SK-N-SH (cell line): ENCODE data around the gene CNIH2. TPM values are rescaled to one million over a fixed set of nuclear protein-coding genes. Genes with fewer than 3 reads are reported as not detected.

Experiments
- CTCF ChIA-PET: fragments of 300-600, 350-600 bp; formaldehyde crosslinking; extraction: SDS; loops from one replicate; lab custom pipeline; 2021; lab: Yijun Ruan, JAX
- POLR2A ChIA-PET: fragments of 350-600 bp; sonication (Branson Sonifier 250); formaldehyde crosslinking; extraction: SDS; loops from one replicate; lab custom pipeline; 2020; ENCODE audit warnings: antibody characterized with exemption, inconsistent platforms; lab: Yijun Ruan, JAX
- DNase-seq: peaks from one replicate; pipeline ENCODE4 v3.0.0; 2012
- H2AFZ ChIP-seq: fragments of 200-600 bp; sonication (generic); 2 replicates; pipeline ENCODE4 v1.8.1; 2016; ENCODE audit warnings: antibody characterized with exemption, mild to moderate bottlenecking, low read depth
- H3F3A ChIP-seq: fragments of 200-600 bp; sonication (generic); replicated peaks from 2 replicates; pipeline ENCODE3; 2016; ENCODE audit warnings: antibody characterized with exemption, mild to moderate bottlenecking; ENCODE audit not compliant: insufficient read depth
- H3K27ac ChIP-seq, 2 experiments: fragments of 200-500 bp in 1 of 2; fragments of 200-600 bp in 1 of 2; sonication (Bioruptor generic) in 1 of 2; sonication (generic), shearing (Covaris generic) in 1 of 2; 2 replicates each; pipeline versions ENCODE4 v1.5.1 to v1.6.1; 2014 to 2016; ENCODE audit warnings: low read depth in 2 of 2, inconsistent platforms in 1 of 2, low read length in 1 of 2, mild to moderate bottlenecking in 1 of 2, mixed read lengths in 1 of 2
- H3K27me3 ChIP-seq: fragments of 200-600 bp; sonication (generic), shearing (Covaris generic); 2 replicates; pipeline ENCODE4 v1.6.1; 2016; ENCODE audit warnings: mixed run types; ENCODE audit not compliant: insufficient read depth
- H3K36me3 ChIP-seq, 2 experiments: fragments of 200-500 bp in 1 of 2; fragments of 200-600 bp in 1 of 2; sonication (Bioruptor generic) in 1 of 2; sonication (generic) in 1 of 2; replicated peaks in 1 of 2; 2 replicates each; pipeline versions ENCODE3 to v1.5.1; 2014 to 2016; ENCODE audit warnings: low read length in 1 of 2, mild to moderate bottlenecking in 1 of 2; ENCODE audit not compliant: insufficient read depth in 2 of 2, control insufficient read depth in 1 of 2
- H3K4me1 ChIP-seq, 2 experiments: fragments of 200-500 bp in 1 of 2; fragments of 200-600 bp in 1 of 2; sonication (Bioruptor generic) in 1 of 2; sonication (generic), shearing (Covaris generic) in 1 of 2; 2 replicates each; pipeline versions ENCODE4 v1.5.1 to v1.6.1; 2014 to 2016; ENCODE audit warnings: low read depth in 1 of 2, low read length in 1 of 2, mixed run types in 1 of 2; ENCODE audit not compliant: insufficient read depth in 2 of 2, control insufficient read depth in 1 of 2
- H3K4me2 ChIP-seq: fragments of 200-600 bp; sonication (generic), shearing (Covaris generic); 2 replicates; pipeline ENCODE4 v1.6.1; 2017; ENCODE audit warnings: mixed run types
- H3K4me3 ChIP-seq, 2 experiments: fragments of 200-500 bp in 1 of 2; fragments of 200-600 bp in 1 of 2; sonication (Bioruptor generic) in 1 of 2; sonication (generic), shearing (Covaris generic) in 1 of 2; 2 replicates each; pipeline versions ENCODE4 v1.5.1 to v1.8.1; 2014 to 2016; ENCODE audit warnings: low read depth in 2 of 2, inconsistent platforms in 1 of 2, low read length in 1 of 2, mild to moderate bottlenecking in 1 of 2, mixed read lengths in 1 of 2, moderate library complexity in 1 of 2
- H3K79me2 ChIP-seq: fragments of 200-600 bp; sonication (generic); 2 replicates; pipeline ENCODE4 v1.8.1; 2017; ENCODE audit warnings: mild to moderate bottlenecking; ENCODE audit not compliant: insufficient read depth
- H3K9ac ChIP-seq: fragments of 200-600 bp; sonication (generic); 2 replicates; pipeline ENCODE4 v1.6.1; 2017; ENCODE audit warnings: mixed run types
- H3K9me2 ChIP-seq: fragments of 200-600 bp; sonication (generic); 2 replicates; pipeline ENCODE4 v1.6.1; 2017; ENCODE audit warnings: mixed run types
- H3K9me3 ChIP-seq: fragments of 200-600 bp; sonication (generic); 2 replicates; pipeline ENCODE4 v1.6.1; 2017; ENCODE audit warnings: mixed run types, mild to moderate bottlenecking, moderate library complexity
- H4K20me1 ChIP-seq: fragments of 200-600 bp; sonication (generic); 2 replicates; pipeline ENCODE4 v1.6.1; 2017; ENCODE audit warnings: mild to moderate bottlenecking, mixed run types; ENCODE audit not compliant: insufficient read depth
- CHD2 ChIP-seq: fragments of 150-350 bp; IDR thresholded peaks from 2 replicates; pipeline ENCODE4 v1.6.1; 2018; ENCODE audit warnings: low read length; ENCODE audit not compliant: partially characterized antibody
- ELF1 ChIP-seq: IDR thresholded peaks from 2 replicates; pipeline ENCODE4 v1.4.0; 2012
- EP300 ChIP-seq, 2 experiments: IDR thresholded peaks; 2 replicates each; pipeline versions ENCODE4 v1.4.0 to v1.6.1; 2012; ENCODE audit warnings: borderline replicate concordance in 1 of 2, low read depth in 1 of 2, low read length in 1 of 2
- EZH2phosphoT487 ChIP-seq: fragments of 200-600 bp; sonication (generic); IDR thresholded peaks from 2 replicates; pipeline ENCODE4 v1.6.1; 2017; ENCODE audit warnings: low read depth, mixed run types, mild to moderate bottlenecking, antibody characterized with exemption, moderate library complexity, borderline replicate concordance
- FOSL2 ChIP-seq: IDR thresholded peaks from 2 replicates; pipeline ENCODE4 v1.4.0; 2012; ENCODE audit warnings: low read depth, mild to moderate bottlenecking, moderate library complexity, borderline replicate concordance
- FOXJ3 ChIP-seq: sonication (generic); formaldehyde crosslinking; IDR thresholded peaks from 2 replicates; pipeline ENCODE4 v1.5.1; 2020; ENCODE audit warnings: mild to moderate bottlenecking, missing genetic modification reagents
- FOXM1 ChIP-seq: IDR thresholded peaks from 2 replicates; pipeline ENCODE4 v1.4.0; 2012; ENCODE audit warnings: low read depth, mild to moderate bottlenecking
- GATA2 ChIP-seq: sonication (generic); formaldehyde crosslinking; IDR thresholded peaks from 2 replicates; pipeline ENCODE4 v1.5.0; 2020; ENCODE audit warnings: mild to moderate bottlenecking, missing genetic modification reagents
- MEF2A ChIP-seq: IDR thresholded peaks from 2 replicates; pipeline ENCODE4 v1.4.0; 2012; ENCODE audit warnings: low read depth, borderline replicate concordance
- NFIC ChIP-seq: IDR thresholded peaks from 2 replicates; pipeline ENCODE4 v1.4.0; 2012; ENCODE audit warnings: borderline replicate concordance
- NRF1 ChIP-seq: IDR thresholded peaks from 2 replicates; pipeline ENCODE4 v1.6.1; 2012; ENCODE audit warnings: low read depth, mild to moderate bottlenecking, low read length
- RCOR1 ChIP-seq: fragments of 150-350 bp; IDR thresholded peaks from 2 replicates; pipeline ENCODE4 v1.6.1; 2017; ENCODE audit warnings: antibody characterized with exemption, low read length
- RFX5 ChIP-seq: IDR thresholded peaks from 2 replicates; pipeline ENCODE4 v1.6.1; 2012; ENCODE audit warnings: mild to moderate bottlenecking, improper control_type of control experiment, low read length
- SIN3A ChIP-seq: IDR thresholded peaks from 2 replicates; pipeline ENCODE4 v1.6.1; 2012; ENCODE audit warnings: low read depth, mild to moderate bottlenecking, low read length, moderate library complexity, borderline replicate concordance
- TCF12 ChIP-seq: IDR thresholded peaks from 2 replicates; pipeline ENCODE4 v1.4.0; 2012
- TEAD4 ChIP-seq: IDR thresholded peaks from 2 replicates; pipeline ENCODE4 v1.4.0; 2012; ENCODE audit warnings: mild to moderate bottlenecking, borderline replicate concordance; ENCODE audit not compliant: insufficient read depth
- YY1 ChIP-seq: IDR thresholded peaks from 2 replicates; pipeline ENCODE4 v1.4.0; 2012; ENCODE audit warnings: low read depth, mild to moderate bottlenecking
- WGBS: methylation state at CpG from one replicate; pipeline ENCODE4 v1.1.6; 2017; ENCODE audit warnings: low lambda C conversion rate; 5-methylcytosine and 5-hydroxymethylcytosine counted together
- polyA plus RNA-seq, 3 experiments: library from polyadenylated mRNA; depleted of rRNA; stranded (reverse); fragments of >200 nt; gene quantifications; 2 replicates each; pipeline ENCODE4 v1.2.3, GENCODE V29; 2012
- TF ChIP-seq, protein P1 (sequence below): fragments of 200-600 bp; sonication (generic); IDR thresholded peaks from 2 replicates; pipeline ENCODE4 v1.6.1; 2017; ENCODE audit warnings: antibody characterized with exemption, mild to moderate bottlenecking, moderate library complexity
- TF ChIP-seq, protein P2 (sequence below): IDR thresholded peaks from 2 replicates; pipeline ENCODE4 v1.4.0; 2012; ENCODE audit warnings: low read depth, borderline replicate concordance
- TF ChIP-seq, protein P3 (sequence below): IDR thresholded peaks from 2 replicates; pipeline ENCODE4; 2012
- TF ChIP-seq, protein P4 (sequence below): IDR thresholded peaks from 2 replicates; pipeline ENCODE4 v1.4.0; 2012; ENCODE audit warnings: low read depth

The CNIH2 gene
- polyA plus RNA-seq, 1 of the 3 experiments (the other 2 are of a cell fraction), result 11.8 TPM

DNA sequence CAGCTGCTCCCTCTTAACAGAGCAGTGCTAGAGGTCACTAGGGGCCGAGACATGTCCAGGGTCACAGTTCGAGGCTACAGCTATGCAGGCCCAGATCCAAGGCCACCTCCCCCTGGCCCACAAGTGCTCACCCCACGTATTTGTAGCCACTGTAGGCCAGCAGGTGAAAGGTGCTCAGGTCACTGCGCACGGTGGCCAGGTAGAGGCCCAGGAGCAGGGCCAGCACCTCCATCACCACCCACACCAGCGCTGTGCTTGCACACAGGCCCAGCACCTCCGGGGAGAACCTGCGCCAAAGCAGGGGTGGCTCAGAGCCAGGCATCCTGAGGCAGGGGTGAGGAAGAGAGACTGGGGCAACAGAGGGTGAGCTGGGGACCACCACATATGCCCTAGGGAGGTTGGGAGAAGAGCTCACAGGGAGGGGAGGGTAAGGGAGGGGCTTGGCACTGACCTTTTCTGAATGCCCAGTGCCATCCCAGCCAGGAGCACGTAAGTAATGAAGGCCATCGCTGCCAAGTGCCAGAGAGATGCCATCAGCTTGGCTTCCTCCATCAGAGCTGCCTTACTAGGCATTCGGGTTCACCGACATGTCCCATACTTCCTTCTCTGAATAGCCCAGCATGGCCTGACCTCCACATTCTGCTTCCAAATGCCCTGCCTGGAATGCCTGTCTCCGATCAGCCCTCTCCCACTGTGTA is 7.4 kb downstream of the CNIH2 start:
- H3K27ac ChIP-seq, result no peak overlapping the region; a peak in 2 of 4 replicates
- peaks cover 18% of the 10 kb centered on the region for H4K20me1 ChIP-seq
- H3K9me3 ChIP-seq, result no peaks in the 10 kb centered on the region
- H3K79me2 ChIP-seq, result peaks cover 37% of the 10 kb centered on the region; the same call in 1 of the 2 replicates
- H3K4me3 ChIP-seq, result no peak overlapping the region
- ChIA-PET POLR2A (interaction anchor here (0.7 kb wide), 1 partner anchor 14 kb away, joined by 3 read pairs; no protein-coding TSS in a partner anchor), CTCF (interaction anchor here (1.3 to 6.2 kb wide), 4 partner anchors 19 to 63 kb away, joined by 4 to 63 read pairs (median 18); no protein-coding TSS in a partner anchor)
- H3K9ac ChIP-seq, result no peak overlapping the region
- H3K4me2 ChIP-seq, result no peak overlapping the region
- peaks cover 0 to 36% of the 10 kb centered on the region in 2 experiments for H3K36me3 ChIP-seq
- H3K9me2 ChIP-seq, result no peaks in the 10 kb centered on the region
- no peak overlapping the region for H2AFZ ChIP-seq
- TF ChIP-seq NRF1, result no peak
- no peak for TF ChIP-seq EZH2phosphoT487
- TF ChIP-seq, protein P1, sequence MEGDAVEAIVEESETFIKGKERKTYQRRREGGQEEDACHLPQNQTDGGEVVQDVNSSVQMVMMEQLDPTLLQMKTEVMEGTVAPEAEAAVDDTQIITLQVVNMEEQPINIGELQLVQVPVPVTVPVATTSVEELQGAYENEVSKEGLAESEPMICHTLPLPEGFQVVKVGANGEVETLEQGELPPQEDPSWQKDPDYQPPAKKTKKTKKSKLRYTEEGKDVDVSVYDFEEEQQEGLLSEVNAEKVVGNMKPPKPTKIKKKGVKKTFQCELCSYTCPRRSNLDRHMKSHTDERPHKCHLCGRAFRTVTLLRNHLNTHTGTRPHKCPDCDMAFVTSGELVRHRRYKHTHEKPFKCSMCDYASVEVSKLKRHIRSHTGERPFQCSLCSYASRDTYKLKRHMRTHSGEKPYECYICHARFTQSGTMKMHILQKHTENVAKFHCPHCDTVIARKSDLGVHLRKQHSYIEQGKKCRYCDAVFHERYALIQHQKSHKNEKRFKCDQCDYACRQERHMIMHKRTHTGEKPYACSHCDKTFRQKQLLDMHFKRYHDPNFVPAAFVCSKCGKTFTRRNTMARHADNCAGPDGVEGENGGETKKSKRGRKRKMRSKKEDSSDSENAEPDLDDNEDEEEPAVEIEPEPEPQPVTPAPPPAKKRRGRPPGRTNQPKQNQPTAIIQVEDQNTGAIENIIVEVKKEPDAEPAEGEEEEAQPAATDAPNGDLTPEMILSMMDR, result no peak
- no peak for TF ChIP-seq RCOR1
- no peak for TF ChIP-seq GATA2 (CRISPR knock-in tag)
- TF ChIP-seq SIN3A, result no peak
- TF ChIP-seq ELF1, result no peak
- TF ChIP-seq CHD2, result no peak
- TF ChIP-seq, protein P2, sequence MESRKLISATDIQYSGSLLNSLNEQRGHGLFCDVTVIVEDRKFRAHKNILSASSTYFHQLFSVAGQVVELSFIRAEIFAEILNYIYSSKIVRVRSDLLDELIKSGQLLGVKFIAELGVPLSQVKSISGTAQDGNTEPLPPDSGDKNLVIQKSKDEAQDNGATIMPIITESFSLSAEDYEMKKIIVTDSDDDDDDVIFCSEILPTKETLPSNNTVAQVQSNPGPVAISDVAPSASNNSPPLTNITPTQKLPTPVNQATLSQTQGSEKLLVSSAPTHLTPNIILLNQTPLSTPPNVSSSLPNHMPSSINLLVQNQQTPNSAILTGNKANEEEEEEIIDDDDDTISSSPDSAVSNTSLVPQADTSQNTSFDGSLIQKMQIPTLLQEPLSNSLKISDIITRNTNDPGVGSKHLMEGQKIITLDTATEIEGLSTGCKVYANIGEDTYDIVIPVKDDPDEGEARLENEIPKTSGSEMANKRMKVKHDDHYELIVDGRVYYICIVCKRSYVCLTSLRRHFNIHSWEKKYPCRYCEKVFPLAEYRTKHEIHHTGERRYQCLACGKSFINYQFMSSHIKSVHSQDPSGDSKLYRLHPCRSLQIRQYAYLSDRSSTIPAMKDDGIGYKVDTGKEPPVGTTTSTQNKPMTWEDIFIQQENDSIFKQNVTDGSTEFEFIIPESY, result no peak
- TF ChIP-seq FOSL2, result no peak
- no peak for TF ChIP-seq TCF12
- no peak for TF ChIP-seq FOXM1
- TF ChIP-seq, all 33 proteins: peak for 0
- 92% methylated on average over 8 of the region's 13 CpGs for WGBS
- DNase-seq, result no peak
- H3F3A ChIP-seq, result peaks cover 22% of the 10 kb centered on the region
- H3K27me3 ChIP-seq, result no peaks in the 10 kb centered on the region
- peaks cover 7 to 53% of the 10 kb centered on the region in 2 experiments; a peak in 2 of 4 replicates for H3K4me1 ChIP-seq

DNA sequence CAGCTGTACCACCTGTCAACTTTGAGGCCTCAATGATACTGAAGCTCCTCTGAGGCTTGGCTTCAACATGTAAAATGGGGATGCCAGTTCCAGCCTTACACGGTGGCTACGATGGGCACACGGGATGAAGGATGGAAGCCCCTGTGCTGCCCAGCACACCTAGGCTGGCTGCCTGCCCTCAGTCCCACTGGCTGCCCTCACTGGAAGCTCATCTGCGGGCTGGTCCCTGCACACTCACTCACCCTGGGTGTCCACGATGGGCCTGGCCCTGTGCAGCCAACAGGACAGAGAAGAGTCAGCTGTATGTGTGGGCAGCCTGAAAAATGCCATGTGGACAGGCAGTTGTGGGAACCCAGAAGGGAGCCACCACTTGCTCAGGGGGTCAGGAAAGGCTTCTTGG is 8.7 kb downstream of the CNIH2 start:
- H3K36me3 ChIP-seq, result peaks cover 0 to 34% of the 10 kb centered on the region in 2 experiments
- WGBS, result 82% methylated on average over 5 of the region's 5 CpGs
- H3K9ac ChIP-seq, result no peak overlapping the region
- TF ChIP-seq EZH2phosphoT487 (no peak), GATA2 (CRISPR knock-in tag) (no peak), MEF2A (no peak), RFX5 (no peak), EP300 (IDR thresholded peaks at IDR 0.05; ENCODE audit: borderline replicate concordance in 1 of 2, low read depth in 1 of 2, low read length in 1 of 2) (no peak), NFIC (no peak), TEAD4 (no peak), FOSL2 (no peak), FOXJ3 (CRISPR knock-in tag) (no peak), CHD2 (no peak), YY1 (no peak)
- TF ChIP-seq, protein P3, sequence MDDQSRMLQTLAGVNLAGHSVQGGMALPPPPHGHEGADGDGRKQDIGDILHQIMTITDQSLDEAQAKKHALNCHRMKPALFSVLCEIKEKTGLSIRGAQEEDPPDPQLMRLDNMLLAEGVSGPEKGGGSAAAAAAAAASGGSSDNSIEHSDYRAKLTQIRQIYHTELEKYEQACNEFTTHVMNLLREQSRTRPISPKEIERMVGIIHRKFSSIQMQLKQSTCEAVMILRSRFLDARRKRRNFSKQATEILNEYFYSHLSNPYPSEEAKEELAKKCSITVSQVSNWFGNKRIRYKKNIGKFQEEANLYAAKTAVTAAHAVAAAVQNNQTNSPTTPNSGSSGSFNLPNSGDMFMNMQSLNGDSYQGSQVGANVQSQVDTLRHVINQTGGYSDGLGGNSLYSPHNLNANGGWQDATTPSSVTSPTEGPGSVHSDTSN, result no peak
- TF ChIP-seq, protein P4, sequence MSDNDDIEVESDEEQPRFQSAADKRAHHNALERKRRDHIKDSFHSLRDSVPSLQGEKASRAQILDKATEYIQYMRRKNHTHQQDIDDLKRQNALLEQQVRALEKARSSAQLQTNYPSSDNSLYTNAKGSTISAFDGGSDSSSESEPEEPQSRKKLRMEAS, result no peak

More for the DNA sequence above, 8.7 kb downstream of the CNIH2 start:
- peaks cover 37% of the 10 kb centered on the region; the same call in 1 of the 2 replicates for H3K79me2 ChIP-seq
- no peak for DNase-seq
- peak overlapping the region; percentile 99 for H3K4me2 ChIP-seq
- no peak overlapping the region for H3K4me3 ChIP-seq
- H3K9me3 ChIP-seq, result no peaks in the 10 kb centered on the region
- H2AFZ ChIP-seq, result no peak overlapping the region
- peaks cover 18% of the 10 kb centered on the region for H3F3A ChIP-seq
- H3K27ac ChIP-seq, result no peak overlapping the region
- H4K20me1 ChIP-seq, result peaks cover 17% of the 10 kb centered on the region
- peaks cover 7 to 44% of the 10 kb centered on the region in 2 experiments; a peak in 2 of 4 replicates for H3K4me1 ChIP-seq
- POLR2A ChIA-PET, result no interaction called here
- no peaks in the 10 kb centered on the region for H3K27me3 ChIP-seq
- H3K9me2 ChIP-seq, result no peaks in the 10 kb centered on the region
- CTCF ChIA-PET, result interaction anchor here (0.6 to 6.2 kb wide), 6 partner anchors 18 to 93 kb away, joined by 3 to 63 read pairs (median 6); partner anchors contain the start of gene RAB1B
